Stimulated activated CD8-positive, alpha-beta memory T cell treated with anti-CD3 and anti-CD28 coated beads, Interleukin-12 subunit alpha, Interleukin-12 subunit beta, amount 100 ng/mL, for 1 hour (primary cell): ENCODE measurements around the gene LRMDA.

ENCODE experiments used
- DNase-seq: peaks from one replicate; pipeline ENCODE4 v3.0.0-alpha.2; 2020; ENCODE audit warnings: low read depth

LRMDA gene

DNA sequence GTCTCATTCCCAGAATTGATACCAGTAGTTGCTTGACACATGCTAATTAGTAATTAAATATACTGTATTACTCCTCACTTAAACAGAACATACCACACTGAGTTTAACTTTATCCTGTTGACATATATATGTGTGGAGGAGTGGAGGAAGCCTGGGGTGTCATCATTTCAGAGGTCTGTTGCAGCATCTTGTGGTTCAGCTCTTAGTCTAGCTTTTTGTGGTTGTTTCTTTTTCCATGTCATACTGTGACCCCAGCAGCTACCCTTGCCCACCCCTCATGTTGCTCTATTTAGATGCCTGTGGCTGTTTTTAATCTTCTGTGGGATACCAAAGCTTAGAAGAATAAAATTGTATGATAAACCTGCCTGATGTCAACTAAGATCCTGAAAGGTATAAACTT lies 875.4 kb downstream of the LRMDA start:
- DNase-seq, result no peak

DNA sequence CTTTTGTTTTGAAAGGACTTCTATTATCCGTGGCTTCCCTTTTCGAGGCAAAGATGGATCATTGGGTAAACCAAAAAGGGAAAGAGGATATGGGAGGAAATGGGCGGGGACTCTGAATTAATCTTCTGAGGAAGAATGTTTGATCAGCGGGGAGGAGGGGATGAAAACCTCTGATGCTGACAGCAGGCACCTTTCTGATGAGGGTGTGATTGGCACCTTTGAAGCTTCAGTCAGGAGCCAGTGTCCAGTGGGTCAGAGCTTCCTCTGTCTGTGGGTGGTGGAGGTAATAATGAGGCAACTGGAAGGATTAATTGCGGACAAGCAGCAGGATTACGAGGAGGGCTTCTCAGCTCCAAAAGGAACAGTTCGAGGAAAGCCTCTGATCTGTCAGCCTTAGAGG lies 877.6 kb downstream of the LRMDA start:
- no peak for DNase-seq

DNA sequence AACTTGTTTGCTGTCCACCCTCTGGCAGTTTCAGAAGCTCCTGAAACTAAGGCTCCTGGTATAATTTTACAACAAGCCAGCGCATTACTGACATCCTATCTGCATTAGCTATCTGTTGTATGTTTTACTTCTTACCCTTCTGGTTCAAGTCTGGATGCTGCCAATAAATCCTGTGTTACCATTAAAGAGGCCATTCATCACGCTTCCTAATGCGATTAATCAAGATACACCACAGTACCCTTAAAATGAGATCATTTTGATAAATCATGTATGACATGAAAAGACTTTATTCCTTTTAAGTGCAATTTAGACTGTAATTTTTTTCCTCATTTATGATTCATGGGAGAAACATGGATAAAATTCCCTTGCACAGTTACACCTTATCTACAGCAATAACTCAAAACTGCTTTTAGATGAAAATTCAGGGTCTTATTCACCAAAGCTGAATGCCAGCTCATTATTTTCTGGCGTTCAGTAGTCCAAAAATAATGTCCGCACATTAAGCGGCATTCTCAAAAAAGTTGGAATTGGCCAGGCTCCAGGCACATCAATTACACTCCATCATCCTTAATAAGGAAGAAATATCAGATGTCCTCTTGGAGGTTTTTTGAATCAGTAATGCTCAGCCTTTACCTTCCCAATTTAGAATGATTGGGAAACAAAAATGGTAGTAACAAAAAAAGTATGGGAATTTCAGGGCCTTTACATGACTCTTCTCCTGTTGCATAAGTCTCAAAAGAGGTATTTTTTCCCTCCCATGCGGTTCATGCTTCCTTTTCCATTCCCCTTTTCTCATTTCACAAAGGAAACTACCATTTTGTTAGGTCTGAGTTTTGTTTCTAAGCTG lies 878.5 kb downstream of the LRMDA start:
- DNase-seq, result no peak

DNA sequence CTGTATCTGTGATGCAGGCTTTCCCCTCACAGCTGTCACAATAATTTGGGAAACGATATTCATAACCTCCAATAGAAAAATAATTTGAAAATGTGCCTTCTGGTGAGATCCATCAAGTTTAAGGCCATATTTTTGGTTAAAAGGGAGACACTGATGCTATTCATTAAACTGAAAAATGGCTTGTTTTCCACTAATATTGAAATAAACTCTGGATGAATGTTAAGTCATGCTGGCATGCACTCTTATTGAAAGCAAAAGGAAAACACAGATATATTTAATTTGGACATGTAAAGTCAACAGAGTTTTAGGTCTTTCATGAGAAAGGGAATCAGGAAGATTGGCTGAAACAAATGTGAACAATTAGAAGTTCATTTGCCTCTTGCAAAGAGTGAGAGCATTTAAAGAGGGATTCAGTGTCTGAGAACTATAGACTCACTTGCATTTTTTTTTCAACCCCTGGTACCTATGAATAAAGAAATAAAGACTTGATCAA lies 879.2 kb downstream of the LRMDA start:
- no peak for DNase-seq

DNA sequence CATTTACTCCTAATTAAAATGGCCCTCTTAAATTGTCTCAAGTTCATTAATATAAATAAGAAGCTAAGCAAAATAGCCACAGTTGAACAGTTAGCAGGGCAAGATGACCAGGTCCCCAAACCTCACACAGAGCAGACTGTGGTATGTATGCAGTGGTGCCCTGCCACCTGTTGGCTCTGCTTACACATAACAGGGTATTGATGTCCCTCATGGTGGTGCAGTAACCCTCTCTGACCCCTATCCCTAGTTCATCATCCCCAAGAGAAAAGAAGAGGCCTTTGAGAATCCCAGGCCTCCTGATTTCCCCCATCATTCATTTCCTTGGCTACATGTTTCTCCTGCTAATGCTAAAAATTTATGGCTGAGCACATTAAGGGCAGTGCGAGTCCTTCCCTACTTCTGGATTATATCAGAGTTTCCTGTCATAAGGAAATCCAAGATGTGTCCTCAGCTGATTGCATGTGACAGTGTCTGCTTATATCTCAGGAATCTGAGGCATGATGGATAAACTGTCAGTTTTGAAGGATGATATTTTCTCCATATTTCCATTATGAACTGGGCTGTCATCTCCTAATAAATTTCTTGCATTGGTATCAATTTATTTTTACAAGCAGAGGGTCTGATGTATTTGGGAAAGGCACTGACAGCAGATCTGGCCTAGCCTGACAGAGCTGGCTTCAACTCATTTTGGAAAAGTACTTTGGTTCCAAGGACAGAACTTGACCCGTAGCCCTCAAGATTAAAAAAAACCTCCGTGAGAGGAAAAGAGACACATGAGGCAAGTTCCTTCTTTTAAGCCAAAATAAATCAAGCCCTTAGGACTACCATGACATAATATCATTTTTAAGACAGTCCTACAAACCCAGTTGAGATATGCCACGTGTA lies 880.6 kb downstream of the LRMDA start:
- no peak for DNase-seq

DNA sequence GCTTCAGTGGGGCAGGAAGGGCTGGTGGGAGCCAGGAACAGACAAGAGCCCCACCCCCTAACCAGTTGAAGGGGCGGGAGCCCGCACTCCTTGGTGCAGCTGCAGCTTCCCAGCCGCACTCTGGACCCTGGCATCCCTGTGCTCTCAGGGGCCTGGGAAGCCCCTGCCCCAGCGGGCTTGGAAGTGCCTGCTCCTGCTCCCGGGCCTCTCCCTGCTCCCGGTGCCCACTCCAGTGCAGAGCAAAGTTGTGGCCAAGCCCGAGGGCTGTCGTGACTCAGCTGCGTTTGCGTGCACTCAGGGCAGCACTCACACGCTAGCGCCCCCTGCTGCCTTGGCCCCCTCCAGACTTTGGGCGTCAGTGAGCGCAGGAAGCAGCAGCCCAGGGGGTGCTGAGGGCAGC lies 883.8 kb downstream of the LRMDA start:
- DNase-seq, result no peak

DNA sequence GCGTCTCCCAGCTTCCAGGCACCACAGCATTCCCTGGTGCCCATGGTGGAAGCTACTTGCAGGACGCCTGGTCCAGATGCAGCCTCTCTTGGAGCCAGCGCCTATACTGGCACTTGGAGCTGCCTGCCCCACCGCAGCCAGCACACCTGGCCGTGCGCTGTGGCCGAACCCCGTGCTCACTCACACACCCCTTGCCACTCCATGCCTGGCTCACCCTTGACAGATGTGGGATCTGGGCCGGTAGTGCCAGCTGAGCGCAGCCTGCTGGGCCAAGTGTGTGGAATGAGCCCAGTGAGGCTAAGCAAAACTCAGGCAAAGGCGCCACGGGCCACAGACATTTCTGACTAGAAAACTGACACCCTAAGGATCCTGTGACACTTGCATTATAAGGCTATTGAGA lies 884.8 kb downstream of the LRMDA start:
- DNase-seq, result no peak

DNA sequence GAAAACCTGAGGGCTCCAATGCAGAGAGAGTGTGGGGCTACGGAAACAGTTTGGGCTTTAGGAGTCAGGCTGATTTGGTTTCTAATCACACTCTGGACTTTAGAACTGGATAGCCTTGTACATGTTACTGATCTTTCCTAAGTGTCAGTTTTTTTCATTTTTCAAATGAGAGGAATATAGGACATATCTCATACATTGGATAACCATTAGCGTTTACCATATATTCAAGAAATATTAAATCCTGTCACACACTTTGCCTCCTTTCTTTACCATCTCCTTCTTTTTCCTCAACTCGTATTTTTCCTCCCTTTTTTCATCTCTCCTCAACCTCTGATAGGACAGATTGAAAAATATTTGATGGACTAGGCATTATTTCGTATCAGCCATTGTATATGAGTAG lies 885.7 kb downstream of the LRMDA start:
- DNase-seq, result no peak

DNA sequence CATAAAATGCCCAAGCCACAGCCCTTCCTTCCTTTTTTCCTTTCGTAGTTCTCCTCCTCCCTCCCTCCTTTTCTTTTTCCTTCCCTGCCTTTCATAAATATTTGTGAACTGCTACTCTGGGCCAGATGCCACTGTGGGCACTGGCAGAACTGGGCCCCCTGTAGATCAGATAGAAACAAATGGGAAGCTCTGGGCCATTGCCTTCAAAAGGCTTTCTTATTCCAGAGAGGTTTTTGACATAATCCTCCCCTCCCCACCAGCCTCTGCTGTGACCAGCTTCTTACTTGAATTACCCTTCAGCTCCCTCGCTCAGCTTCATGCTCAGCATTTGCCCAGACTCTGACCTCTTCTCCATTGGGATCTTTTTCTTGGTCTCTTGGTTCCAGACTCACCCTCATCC lies 886.8 kb downstream of the LRMDA start:
- DNase-seq, result no peak

DNA sequence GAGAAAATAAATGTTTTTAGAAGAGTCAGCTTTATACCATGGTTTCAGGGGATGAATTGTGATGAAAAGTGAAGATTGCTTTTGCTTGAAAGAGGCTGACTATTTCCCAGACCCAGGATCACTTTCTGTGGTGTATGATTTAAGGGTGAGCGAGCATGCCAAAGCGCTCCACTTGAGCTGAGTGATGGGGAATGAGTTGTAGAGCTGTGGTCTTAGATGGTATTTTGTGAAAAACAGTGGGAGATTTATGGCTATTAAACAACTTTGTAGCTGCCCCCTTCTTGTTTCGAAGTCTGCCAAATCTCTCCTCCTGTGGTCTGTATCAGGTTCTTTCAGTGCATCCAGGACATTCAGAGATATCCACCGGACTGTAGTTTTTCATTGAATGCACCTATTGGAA lies 888.2 kb downstream of the LRMDA start:
- DNase-seq, result no peak

DNA sequence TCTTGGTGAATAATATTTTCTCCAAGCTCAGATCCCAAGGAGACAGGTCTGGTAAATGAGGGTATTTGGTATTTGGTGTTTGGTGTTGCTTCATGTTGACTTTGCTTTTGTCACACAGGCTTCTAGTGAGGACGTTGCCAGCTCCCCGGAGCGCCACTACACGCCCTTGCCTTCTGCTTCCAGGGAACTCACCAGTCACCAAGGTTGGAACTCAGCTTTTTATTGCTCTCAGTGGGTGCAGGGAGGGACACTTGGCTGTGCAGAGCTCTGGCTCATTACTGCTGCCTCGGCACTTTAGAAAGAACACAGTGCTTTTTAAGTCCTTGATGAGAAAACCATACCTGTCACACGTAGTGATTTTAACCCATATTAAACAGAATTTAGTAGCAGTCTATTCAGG lies 892.9 kb downstream of the LRMDA start:
- DNase-seq, result no peak

DNA sequence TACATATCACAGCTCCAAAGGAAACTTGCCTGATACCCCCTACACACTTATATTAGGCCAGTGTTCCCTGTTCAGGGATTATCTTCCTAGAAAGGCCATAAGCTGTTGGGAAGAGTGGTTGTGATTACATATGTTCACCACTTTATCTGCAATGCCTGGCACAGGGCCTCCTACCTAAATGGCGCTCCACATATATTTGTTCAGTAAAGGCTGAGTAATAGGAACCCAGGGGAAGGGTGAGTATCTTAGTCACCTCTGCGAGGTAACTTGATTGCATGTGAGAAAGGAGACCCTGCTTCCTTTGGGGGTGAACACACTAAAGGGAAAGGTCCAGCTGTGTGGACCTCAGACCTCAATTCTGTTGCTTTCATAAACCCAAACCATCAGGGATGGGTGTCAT lies 896.0 kb downstream of the LRMDA start:
- DNase-seq, result no peak

DNA sequence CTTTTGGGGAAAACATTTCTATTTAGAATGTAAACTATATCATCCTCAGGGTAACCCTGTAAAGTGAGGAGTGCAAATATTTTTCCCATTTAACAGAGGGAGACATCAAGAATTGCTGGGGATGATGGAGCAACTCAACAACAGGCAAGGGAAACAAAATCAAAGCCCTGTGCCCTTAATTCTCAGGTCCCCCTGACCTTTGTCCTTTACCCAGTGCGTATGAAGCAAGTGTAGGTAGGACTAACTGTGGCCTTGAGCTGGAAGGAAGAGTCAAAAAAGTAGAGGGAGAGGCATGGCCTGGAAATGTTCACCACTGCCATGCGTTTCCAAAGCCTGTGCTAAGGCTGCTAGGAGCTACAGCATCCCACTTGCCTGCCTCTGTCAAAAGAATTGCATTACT lies 896.9 kb downstream of the LRMDA start:
- no peak for DNase-seq

DNA sequence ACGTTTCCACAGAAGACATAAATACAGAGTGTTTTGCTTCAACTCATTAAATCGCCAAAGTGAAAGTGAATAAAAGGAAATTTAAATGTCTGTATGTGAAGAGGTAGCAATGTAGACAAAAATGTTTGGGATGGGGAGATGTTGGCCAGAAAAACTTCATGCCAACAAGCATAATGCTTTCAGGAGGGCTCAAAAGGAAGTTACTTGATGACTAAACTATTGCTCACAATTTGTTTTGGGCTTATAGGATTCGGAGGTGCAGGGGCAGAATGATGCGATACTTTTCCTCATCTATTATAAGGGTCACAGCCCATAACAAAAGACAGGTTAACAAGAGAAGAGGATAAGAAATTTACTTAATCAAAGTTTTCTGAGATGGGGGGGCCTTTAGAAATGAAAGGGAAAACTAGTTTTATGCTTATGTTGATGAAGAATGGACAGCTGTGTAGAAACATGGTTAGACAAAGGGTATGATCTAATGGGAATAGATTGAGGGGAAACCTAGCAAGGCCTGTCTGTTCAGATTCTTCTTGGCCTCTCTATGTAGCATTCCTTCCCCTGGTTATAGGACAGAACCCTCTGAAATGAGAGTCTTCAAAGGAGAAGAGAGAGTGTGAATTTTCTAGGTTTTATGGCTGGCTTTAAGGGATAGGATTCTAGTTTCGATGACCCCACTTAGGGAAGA lies 898.6 kb downstream of the LRMDA start:
- DNase-seq, result no peak

DNA sequence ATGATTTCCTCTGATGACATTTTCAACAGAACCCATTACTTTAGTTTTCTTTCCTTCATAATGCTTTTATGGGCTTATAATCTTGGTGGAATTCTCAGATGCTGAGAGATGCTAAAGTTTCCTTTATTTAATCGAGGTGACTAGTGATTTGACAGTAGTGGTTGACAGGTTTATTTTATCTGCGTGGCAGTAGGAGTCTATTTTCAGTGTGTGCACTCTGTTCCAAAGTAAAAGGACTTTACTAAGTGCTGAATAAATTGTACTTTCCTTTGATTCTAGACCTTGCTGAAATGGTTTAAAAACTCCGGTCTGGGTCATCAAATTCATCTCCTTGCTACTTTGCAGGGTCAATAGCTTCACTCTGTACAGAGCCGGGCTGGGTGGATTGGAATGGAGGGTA lies 900.3 kb downstream of the LRMDA start:
- DNase-seq, result no peak

DNA sequence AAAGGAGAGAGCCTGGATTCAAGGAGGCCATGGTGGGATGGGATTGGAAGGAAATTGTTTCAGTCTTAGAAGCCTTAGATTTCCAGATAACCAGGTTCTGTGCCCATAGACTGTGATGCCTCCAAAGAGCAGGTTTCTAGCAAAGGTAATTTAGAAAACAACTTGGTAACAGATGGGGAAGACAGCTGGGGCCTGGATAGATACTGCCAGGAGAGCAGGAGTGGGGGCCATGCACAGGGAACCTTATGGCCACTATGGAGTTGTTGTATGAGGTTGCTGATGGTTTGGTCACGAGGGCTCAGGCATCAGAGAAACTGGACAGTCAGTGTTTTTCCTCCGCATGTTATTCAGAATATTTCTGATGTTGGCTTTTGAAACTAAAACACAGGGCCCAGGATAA lies 901.9 kb downstream of the LRMDA start:
- no peak for DNase-seq

DNA sequence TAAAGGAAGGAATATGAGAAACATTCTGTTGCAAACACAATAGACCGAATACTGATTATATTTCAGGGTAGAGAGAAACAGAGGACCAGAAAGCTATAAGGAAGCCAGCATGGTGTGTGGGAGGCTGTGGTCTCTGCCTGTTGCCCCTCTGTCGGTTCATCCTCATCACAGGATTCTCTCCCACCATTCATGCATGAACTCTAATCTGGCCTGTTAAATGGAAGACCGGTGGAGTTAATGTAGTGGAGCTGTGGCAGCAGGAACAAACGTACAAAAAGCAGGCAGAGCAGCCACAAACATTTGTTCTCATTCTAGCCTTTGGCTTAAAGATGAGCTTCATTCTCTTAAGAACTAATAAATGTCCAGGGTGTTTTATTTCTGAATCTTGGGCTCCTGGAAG lies 902.4 kb downstream of the LRMDA start:
- DNase-seq, result no peak

DNA sequence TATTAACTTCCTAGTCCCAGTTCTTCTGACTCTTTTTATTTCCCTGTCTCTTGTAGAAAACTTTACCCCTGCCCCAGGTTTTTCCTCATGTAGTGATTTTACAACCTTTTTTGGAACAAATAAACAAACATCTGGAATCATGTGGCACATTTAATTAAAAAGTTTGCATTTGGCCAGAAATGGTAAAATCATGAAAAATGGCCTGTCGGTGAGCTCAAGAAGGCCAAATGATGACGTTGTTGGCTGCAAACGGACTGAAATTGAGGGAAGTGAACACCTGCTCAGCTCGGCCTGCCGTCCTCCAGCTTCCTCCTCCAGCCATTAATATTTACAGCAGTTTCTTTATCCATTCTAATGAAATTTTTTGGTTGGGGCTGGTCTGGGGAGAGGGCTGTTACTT lies 902.8 kb downstream of the LRMDA start:
- DNase-seq, result no peak

DNA sequence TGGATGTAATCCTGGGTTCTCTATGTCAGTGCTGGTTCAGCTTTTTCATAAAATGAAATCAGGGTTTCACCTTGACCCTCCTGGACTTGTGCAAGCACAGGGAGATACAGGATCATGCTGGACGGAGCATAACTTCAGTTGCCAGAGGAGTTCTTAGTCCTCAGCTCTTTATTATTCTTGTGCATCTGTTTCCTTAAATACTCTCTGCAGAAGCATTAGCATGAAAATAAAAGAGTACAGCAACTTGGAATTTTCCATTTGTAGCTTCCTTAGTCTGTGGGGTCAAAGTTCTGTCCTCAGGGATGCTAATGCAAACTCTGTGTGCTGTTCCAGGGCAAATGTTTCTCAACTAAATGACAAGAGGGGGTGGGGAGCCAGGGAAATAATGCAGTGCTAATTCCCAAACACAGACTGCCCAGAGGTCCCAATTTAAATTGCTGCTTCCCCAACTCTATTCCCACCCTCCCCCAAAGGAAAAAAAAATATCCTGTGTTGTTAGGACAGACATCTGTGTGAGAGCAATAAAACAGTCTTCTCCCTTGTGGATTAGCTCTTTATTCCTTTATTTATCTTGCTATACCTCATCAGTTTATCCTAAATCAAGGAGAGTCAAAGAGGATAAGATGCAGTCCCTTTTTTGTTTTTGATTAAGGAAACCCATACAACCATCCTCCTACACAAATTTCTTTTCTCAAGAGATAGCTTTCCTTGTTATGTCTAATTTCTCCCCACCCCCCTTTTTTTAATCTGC lies 905.0 kb downstream of the LRMDA start:
- no peak for DNase-seq

DNA sequence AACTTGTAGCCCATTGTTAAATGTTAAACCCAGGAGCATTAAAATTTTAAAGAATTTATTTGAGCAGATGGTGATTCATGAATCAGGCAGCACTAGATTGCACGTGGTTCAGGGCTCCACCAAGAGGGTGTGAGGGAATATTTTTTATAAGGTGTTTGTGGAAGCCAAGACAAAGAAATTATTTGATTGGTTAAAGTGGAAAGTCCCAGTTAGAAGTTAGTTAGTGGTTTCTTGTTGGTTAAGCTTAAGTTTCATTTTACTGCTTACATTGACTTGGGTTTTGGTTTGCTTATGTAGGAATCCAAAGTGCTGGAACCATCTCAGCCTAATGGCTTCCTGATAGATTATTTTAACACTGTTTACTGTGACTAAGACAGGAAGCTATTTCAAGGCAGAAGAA lies 906.2 kb downstream of the LRMDA start:
- DNase-seq, result no peak

DNA sequence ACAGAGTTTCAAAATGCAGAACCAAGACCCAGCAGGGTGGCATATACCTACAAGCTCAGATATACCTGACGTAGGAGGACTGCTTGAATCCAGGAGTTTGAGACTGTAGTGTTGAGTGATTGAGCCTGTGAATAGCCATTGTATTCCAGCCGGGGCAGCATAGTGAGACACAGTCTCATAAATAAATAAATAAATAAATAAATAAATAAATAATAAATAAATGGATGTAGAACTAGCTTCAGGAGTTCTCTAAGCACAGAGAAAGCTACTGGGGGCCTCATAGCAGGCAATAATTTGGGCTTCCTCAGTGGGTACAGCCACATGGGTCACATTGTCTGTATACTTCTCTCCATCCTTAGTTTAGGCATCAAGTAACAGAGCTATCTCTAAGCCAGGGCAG lies 906.8 kb downstream of the LRMDA start:
- no peak for DNase-seq

DNA sequence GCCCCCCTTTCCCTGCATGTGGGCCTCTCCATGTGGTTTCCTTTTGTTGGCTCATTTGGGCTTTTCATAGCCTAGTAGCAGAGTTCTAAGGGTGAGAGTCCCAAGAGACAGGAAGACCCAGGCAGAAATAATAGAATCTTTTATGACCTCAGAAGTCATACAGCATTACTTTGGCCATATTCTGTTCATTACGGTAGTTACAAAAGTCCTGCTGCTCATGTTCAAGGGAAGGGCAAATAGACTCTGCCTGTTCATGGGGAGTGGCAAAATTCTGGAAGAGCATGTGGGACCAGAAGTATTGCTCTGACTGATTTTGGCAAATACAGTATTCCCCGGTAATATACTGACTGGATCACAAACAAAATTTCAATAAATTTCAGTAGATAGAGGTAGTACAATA lies 910.3 kb downstream of the LRMDA start:
- DNase-seq, result no peak
